Fibroblast of skin of back (primary cell): ENCODE data around the gene ARID3A.

Experiments
- DNase-seq: peaks from one replicate; pipeline ENCODE4 v3.0.0-alpha.2; 2013

Gene ARID3A

DNA sequence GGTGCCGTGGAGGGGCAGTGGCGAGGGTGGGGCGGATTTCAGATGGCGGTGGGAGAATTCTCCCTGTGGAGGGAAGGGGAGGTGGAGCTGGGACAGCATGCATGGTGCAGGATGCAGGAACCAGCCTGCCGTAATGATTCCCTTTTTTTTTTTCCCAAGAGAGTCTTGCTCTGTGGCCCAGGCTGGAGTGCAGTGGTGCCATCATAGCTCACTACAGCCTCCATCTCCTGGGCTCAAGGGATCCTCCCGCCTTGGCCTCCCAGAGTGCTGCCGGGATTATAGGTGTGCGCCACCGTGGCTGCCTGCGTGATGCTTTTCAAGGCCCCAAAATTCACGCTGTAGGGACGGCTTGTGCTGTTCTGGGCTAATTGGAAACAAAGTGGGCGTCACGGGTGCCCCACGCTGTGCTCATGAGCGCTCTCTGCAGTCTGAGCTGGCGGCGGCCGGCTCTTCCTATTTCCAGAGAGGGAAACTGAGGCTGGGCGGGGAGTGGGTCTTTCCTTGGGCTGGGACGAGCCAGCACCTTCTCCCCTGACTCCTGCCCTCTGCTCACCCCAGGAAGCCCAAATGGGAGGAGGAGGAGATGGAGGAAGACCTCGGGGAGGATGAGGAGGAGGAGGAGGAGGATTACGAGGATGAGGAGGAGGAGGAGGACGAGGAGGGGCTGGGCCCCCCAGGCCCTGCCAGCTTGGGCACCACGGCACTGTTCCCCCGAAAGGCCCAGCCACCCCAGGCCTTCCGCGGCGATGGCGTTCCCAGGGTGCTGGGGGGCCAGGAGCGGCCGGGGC is 6.2 kb downstream of the ARID3A start:
- DNase-seq, result no peak

DNA sequence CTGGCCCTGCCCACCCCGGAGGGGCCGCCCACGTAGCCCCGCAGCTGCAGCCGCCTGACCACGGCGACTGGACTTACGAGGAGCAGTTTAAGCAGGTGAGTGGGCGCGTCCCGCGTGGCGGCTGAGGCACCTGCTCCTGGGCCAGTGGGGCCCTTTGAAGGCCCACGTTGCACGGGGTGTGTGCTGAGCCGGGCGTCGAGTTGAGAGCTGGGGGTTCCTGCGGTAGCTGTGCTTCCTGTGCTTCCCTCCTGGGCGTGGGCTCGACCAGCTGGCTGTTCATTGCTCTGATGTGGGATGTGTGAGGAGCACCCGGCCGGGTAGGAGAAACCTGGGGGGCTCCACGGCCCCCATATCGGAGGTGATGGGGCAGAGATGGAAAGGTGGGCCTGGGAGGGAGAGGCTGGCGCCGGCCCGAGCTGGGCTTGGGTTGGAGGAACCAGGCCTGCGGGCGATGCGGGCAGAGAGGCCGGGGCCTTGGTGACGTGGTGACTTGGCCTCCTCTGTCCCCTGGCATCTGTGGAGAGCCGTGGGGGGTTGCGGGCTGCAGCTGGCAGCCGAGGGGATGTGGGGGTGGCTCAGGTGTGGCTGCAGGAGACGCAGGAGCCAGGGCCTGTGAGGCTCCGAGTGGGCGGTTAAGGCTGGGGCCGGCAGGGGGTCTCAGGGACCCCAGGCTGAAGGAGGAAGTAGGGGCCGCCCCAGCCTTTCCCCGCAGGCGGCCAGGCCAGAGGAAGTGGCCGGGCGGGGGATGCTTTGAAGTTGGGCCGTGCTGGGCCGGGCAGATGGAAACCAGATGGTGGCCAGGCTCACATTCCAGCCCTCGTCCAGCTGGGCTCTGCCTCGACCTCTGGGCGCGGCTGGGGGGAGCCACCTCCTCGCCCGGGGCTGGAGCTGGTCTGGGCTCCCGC is 7.1 kb downstream of the ARID3A start:
- peak; percentile 87 for DNase-seq

DNA sequence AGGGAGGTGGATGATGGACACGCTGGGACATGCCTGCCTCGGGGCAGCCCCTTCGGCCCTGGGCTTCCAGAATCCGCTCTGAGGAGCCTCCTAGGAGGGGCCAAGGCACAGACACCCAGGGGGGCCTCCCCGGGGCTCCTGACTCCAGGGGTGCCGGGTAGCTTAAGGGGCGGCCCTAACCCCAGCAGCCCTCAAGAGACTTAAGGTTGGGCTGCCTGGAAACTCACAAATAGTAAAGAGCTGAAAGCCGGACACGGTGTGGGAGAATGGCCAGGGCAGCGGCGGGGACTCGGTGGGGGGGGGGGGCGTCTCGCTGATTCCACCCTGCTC is 7.7 kb downstream of the ARID3A start:
- DNase-seq, result no peak

DNA sequence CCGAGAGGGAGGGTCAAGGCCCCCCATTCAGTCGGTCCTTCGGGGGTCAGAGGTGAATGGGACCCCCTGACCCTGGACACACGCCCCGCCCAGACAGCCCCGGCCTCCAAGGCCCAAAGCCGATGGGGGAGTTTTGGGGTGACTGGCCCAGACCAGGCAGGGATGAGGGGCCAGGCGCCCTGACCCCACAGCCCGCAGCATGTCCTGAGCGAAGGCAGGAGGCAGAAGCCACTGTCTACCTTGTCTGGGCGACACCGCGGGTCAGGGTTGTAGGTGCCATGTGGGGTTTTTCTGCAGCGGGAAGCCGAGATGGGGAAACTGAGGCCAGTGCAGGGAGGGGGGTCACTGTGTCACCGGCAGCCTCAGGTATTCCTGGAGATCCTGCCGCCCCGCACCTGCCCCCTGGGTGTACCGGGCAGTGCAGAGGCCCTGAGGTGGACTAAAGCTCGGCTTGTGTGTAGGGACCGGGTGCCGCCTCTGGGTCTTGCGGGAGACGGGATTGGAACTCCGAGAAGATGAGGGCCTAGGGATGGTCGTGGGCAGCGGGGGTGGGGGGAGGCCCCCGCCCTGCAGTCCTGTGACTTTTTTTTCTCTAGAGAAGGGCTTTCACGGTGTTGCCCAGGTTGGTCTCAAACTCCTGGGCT is 8.5 kb downstream of the ARID3A start:
- no peak for DNase-seq

DNA sequence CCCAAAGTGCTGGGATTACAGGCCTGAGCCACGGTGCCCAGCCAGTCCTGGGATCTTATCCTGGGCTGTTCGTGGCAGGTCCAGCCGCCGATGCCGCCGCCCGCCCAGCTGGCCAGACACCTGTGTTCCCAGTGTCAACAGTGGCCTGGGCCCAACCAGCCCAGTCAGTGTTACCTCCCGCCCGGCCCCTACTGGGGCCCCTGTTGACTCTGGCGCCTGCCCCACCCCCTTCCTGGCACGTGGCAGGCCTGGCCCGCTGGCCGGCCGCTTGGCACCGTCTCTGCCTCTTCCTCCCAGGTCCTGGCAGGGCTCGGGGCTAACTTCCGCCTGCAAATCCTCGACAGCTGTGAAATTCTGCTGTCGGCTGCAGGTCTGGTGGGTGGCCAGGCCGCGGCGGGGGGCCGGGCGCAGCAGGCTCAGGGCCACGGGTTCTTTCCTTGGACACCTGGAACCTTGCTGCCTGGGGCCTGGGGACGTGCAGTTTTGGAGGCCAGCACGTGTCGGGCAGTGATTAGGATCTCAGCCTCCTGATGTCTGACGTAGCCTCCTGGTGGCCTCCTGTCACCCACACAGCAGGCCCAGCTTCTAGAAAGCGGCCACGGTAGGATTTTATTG is 9.1 kb downstream of the ARID3A start:
- no peak for DNase-seq

DNA sequence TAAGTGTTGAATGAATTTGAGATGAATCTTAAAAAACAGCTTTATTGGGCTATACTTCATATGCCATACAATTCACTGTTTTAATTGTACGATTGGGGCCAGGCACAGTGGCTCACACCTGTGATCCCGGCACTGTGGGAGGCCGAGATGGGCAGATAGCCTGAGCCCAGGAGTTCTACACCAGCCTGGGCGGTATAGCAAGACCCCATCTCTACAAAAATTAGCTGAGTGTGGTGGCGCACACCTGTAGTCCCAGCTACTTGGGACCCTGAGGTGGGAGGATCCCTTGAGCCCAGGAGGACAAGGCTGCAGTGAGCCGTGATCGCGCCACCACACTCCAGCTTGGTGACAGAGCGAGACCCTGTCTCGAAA is 10.3 kb downstream of the ARID3A start:
- DNase-seq, result no peak

DNA sequence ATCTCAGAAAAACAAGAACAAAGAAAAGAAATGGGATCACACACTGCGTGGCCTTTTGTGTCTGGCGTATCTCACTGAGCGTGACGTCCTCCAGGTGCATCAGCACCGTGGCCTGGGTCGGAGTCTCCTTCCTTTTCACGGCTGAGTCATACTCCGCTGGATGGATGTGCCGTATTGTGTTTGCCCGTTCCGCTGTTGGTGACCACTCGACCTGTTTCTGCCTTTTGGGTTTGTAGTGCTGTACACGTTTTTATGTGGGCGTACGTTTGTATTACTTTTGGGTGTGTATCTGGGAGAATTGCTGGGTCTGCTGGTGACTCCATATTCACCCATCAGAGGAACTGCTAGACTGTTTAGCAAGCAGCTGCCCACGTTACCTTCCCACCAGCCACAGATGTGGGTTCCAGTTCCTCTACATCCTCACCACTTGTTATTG is 11.4 kb downstream of the ARID3A start:
- no peak for DNase-seq

DNA sequence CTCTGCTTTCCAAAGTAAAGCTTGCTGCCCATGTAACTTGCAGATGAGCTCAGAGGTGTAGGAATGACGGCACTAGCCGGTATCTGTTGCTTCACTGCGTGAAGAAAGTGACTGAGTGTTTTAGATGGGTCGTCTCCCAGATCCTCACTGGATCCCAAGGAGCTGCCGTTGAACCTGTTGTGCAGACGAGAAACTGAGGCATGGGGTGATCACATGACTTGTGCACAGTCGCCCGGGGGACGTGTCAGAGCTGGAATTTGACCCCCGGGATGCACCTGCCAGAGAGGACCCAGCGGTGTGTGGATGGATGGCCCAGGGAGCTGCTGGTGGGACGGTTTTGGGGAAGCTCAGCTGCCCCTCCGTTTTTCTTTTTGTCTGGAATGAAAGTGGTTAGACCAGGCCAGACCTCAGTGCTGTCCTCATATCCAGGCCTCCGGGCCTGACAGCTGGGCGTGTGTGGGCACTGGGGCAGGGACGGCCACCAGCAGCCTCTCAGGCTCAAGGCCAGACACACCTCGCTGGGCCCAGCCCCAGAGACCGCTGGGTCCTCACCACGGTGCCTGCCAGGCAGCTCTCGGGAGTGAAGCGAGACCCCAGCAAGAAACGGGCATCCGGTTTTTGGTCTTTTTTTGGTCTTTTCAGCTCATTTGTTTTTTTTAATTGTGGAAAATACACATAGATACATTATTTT is 12.5 kb downstream of the ARID3A start:
- DNase-seq, result no peak

DNA sequence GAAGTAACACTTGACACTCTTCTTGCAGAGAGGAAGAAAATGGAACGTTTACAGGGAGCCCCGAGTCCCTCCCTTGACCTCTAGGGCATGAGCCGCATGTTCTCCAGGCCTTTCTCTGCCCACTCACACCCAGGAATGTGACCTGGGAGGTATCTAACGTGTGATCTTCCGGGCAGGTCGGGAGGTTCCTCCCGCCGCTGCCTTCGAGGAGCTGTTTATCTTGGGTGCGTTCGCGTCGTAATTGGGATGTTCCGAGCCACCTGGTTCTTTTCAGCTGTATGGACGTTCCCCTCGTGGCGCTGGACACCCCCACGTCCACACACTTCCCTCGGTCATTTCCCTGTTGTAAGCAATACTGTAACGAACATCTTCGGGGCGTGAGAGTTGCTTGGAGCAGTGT is 13.6 kb downstream of the ARID3A start:
- DNase-seq, result no peak

DNA sequence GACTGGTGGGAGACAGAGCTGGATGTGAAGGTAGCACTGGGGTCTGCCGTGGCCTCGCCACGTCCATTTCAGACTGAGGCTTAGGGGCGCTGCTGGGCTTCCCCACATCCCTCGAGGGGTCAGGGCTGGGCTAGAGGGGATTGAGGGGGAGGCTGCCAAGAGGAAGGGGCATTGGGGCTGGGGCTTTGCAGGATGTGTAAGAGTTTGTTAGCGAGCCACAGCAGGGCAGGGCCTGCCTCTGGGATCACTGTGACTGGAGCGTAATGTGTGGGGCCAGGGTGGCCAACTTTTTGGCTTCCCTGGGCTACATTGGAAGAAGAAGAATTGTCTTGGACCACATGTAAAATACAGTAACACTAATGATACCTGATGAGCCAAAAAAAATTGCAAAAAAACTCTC is 14.1 kb downstream of the ARID3A start:
- no peak for DNase-seq

DNA sequence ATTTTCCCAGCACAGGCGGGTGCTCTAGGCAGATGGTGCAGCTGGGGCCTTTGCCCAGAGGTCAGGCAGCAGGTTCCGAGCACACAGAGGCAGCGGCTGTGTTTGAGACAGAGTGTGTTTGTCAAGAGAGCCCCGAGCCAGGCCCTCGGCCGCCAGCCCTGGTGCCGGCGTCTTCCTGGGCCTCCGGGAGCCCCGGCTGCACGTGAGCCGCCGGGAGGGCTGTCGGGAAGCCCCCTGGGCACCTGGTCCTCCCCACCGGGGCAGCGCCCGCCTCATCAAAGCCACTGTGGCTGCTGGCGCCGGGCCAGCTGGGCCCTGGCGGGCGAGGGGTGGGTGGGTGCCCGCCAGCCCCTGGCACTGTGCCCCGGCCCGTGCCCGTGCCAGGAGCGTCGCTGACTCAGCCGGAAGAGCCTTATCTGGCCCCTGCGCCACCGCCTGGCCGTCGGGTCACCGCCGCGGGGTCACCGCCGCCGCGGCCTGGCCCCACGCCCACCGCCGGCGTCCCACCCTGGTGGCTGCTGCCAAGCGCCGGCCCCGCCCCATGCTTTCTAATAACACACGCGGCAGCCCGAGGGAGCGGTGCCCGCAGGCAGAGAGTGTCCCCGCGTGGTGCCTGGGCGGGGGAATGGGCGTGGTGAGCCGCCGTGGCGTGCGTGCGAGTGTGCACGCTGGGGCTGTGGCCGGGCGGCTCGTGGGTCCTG is 14.9 kb downstream of the ARID3A start:
- no peak for DNase-seq

DNA sequence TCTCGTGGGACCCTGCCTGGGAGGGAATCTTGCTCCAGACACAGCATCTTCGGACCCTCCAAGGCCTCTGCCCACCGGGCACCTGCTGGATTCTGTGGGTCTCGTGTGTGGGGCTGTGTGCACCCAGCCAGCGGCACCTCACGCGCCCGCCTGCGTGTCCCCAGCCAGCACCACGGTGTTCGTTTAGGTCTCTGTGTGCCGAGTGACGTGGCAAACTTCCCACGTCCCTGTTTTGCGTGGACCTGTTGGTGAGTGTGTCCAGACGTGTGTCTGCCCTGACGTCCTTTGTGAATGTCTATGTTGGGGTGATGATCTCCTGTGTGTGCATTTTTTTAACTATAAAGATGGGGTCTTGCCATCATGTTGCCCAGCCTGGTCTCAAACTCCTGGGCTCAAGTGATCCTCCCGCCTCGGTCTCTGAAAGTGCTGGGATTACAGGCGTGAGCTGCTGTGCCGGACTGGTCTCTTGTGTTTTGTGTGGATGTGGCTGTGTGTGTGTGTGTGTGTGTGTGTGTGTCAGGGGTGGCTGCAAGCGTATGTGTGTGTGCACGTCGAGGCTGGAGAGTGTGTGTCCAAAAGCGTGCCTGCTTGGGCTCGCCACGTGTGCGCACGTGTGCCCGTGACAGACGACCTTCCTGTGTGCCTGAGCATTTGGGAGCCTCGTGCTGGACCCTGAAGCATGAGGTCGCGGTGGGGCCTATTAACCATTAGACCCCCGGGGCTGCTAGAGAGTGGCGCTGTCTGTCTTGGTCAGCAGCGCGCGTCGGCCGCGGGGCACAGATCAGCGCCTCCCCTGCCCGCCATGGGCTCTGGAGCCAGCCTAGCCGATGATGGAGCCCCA is 15.7 kb downstream of the ARID3A start:
- no peak for DNase-seq

DNA sequence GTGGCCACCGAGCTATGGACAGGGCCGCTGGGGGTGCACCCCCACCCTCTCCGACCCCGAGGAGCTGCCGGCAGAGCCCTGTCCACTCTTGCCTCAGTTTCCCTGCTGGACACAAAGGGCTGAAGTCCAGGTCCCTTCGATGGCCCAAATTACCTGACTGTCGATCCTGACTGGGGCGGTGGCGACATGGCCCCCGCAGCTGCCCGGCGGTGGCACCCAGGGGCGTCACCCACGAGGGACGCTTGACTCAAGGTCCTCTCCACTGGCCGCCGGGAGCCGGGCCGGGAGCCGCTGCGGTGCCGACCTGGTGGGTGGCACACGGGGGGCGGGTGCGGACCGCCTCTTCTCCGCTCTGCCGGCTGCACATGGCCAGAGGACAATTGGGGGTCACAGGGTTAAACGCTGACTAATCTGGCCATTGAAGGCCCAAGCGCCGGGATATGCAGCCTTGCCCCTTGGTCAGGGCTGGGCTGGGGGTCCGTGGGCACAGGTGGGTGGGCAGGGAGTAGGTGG is 16.4 kb downstream of the ARID3A start:
- no peak for DNase-seq

DNA sequence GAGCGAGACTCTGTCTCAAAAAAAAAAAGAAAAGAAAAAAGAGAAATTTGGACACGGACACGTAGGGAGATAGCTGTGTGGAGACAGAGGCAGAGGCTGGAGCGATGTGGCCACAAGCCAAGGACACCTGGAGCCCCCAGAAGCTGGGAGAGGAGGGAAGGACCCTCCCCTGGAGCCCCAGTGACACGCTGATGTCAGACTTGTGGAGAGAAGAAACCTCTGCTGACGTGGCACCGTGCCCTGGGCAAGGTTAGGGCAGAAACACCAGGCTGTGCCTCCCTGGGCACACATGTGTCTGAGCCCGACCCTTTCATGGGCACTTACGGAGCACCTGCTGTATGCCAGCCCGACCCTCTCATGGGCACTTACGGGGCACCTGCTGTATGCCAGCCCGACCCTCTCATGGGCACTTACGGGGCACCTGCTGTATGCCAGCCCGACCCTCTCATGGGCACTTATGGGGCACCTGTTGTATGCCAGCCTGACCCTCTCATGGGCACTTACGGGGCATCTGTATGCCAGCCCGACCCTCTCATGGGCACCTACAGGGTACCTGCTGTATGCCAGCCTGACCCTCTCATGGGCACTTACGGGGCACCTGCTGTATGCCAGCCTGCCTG is 17.8 kb downstream of the ARID3A start:
- no peak for DNase-seq

DNA sequence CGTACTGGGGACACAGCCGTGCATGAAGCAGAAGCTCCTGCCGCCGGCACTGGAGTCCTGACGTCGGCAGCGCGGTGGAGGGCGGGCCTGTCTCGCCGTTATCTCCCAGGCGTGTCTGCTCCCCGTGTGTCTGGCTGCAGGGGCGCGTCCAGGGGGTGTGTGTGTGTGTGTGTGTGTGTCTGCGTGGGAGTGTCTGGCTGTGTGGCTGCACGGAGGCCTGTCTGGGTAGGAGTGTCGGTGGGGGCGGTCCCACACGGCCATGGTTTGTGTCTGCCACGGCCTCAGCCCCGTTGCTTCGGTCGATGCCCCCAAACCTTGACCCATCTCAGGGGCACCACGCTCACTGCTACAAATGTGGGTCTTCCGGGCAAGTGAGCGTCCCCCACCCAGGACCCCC is 18.3 kb downstream of the ARID3A start:
- DNase-seq, result no peak

DNA sequence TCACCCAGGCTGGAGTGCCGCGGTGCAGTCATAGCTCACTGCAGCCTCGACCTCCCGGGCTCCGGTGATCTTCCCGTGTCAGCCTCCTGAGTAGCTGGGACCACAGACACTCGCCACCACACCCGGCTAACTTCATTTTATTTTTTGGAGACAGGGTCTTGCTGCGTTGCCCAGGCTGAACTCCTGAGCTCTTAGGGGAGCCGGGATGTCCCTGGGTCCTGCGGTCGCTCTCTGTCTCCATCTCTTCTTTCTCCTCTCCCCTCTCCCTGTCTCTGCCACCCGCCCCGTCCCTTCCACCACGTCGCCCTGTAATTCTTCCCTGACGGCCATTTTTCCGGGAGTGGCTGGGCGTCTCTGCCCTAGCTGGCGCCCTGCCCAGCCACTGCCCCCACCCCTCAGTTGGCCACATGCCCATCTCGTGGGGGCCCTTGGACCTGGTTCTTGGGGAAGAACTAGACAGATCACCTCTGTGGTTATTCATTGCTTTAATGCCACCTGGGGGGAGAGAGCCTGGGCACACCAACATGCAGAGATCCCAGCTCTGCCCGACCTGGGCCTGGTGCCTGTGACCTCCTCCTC is 18.9 kb downstream of the ARID3A start:
- no peak for DNase-seq

DNA sequence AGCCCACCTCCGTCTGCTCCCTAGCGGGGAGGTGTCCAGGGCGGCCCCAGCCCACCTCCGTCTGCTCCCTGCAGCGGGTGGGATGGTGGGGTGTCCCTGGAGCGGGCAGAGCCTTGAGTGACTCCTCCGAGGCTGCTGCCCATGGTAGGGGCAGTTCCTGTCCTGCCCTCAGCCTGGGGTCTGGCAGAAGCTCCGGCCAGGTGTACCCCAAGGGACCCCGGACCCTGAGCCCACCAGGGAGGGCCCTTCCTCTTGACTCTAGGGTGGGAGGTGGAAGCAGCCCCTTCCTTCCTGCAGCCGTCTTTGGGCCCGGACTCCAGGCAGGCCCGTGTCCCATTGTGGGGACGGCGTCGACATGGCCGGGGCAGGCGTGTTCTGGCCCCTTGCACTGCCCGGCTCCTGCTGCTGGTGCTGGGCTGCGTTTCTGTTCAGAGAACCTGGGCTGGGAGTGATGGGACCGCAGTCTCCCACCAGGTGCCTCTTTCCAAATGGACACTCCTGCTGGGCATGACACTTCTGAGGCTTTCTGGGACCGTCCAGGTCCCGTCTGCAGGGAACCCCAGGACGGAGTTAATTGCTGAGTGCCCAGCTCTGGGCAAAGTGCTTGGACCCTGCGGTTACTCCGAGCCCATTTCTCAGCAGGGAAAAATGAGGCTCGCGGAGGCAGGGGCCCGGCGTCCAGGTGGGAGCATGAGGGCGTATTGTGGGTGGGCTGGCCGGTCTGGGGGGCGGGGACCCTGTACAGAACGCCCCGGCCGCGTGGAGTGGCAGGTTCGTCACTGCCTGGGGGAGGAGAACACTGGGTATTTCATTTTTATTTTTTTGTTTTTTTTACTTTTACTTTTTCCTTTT is 19.8 kb downstream of the ARID3A start:
- no peak for DNase-seq

DNA sequence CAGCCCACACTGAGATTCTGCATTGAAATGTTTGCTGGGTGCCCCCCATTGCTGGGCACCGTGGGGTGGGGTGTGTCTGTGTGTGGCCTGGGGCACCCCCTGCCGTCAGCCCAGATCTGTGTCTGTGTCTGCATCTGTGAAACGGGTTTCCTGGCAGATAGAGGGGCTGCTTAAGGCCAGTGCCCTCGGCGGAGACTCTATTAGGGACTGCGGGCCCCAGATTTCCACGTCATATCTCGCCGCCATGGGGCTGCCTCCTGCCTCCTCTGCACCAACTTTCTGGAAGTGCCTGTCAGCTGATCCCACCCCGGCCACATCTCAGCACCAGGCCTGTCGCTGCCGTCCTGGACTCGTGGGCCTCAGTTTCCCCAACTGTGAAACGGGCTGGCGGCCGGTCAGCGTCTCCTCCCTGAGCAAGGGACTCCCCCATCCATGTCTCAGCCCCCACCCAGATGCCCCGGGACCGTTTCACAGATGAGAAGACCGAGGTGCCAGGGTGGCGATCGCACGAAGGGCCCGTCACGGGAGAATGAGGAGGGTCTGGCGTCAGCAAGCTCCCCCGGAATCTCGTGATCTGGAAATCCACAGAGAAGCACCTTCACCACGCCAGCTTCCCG is 21.4 kb downstream of the ARID3A start:
- no peak for DNase-seq
